Neural cell (in vitro differentiated cells): ENCODE measurements around the gene RNF4. TPM values are rescaled to one million over a fixed set of nuclear protein-coding genes. Genes with fewer than 3 reads are reported as not detected.

Source experiments
- H2AFZ ChIP-seq: fragments of 200-600, 300-800 bp; sonication (generic), shearing (Covaris generic); 2 replicates; pipeline ENCODE4 v1.6.0; 2014; ENCODE audit warnings: low read depth, mild to moderate bottlenecking, antibody characterized with exemption, low read length, moderate library complexity
- H3F3A ChIP-seq: fragments of 200-600 bp; shearing (Covaris generic); 2 replicates; pipeline ENCODE4 v1.6.1; 2016; ENCODE audit warnings: mild to moderate bottlenecking, moderate library complexity, mixed read lengths, antibody characterized with exemption, low read length; ENCODE audit not compliant: insufficient read depth, poor library complexity, severe bottlenecking
- H3K27ac ChIP-seq: fragments of 200-600, 300-800 bp; sonication (generic), shearing (Covaris generic); 2 replicates; pipeline ENCODE4 v1.5.1; 2014; ENCODE audit warnings: mild to moderate bottlenecking, low read length, moderate library complexity
- H3K27me3 ChIP-seq: fragments of 300-800, 200-600 bp; sonication (generic), shearing (Covaris generic); 2 replicates; pipeline ENCODE4 v1.6.0; 2014; ENCODE audit warnings: mild to moderate bottlenecking, low read depth, low read length, moderate library complexity; ENCODE audit not compliant: insufficient read depth
- H3K36me3 ChIP-seq: fragments of 300-800, 200-600 bp; sonication (generic), shearing (Covaris generic); 2 replicates; pipeline ENCODE4 v1.5.1; 2014; ENCODE audit warnings: mild to moderate bottlenecking, antibody characterized with exemption, low read length, moderate library complexity; ENCODE audit not compliant: insufficient read depth
- H3K4me2 ChIP-seq: fragments of 300-800, 200-600 bp; sonication (generic), shearing (Covaris generic); 2 replicates; pipeline ENCODE4 v1.6.0; 2014; ENCODE audit warnings: mild to moderate bottlenecking, low read length
- H3K4me3 ChIP-seq: fragments of 300-800, 200-600 bp; sonication (generic), shearing (Covaris generic); 2 replicates; pipeline ENCODE4 v1.5.1; 2014; ENCODE audit warnings: mild to moderate bottlenecking, low read length, moderate library complexity
- H3K79me2 ChIP-seq: fragments of 200-600 bp; shearing (Covaris generic); replicated peaks from 2 replicates; pipeline ENCODE4 v1.6.0; 2014; ENCODE audit warnings: mild to moderate bottlenecking, low read length, moderate library complexity; ENCODE audit not compliant: insufficient read depth
- H3K9ac ChIP-seq: fragments of 300-800, 200-600 bp; sonication (generic), shearing (Covaris generic); 2 replicates; pipeline ENCODE4 v1.6.1; 2016; ENCODE audit warnings: mild to moderate bottlenecking, low read length, mixed read lengths
- H3K9me2 ChIP-seq: fragments of 200-600 bp; shearing (Covaris generic); 2 replicates; pipeline ENCODE4 v1.6.1; 2016; ENCODE audit warnings: mild to moderate bottlenecking, low read length, mixed read lengths; ENCODE audit not compliant: insufficient read depth
- H3K9me3 ChIP-seq: fragments of 200-600, 300-800 bp; sonication (generic), shearing (Covaris generic); 2 replicates; pipeline ENCODE4 v1.6.1; 2016; ENCODE audit warnings: mild to moderate bottlenecking, mixed run types, low read length, moderate library complexity, mixed read lengths
- H4K20me1 ChIP-seq: fragments of 200-600 bp; shearing (Covaris generic); 2 replicates; pipeline ENCODE4 v1.6.1; 2016; ENCODE audit warnings: mild to moderate bottlenecking, mixed run types; ENCODE audit not compliant: insufficient read depth
- EP300 ChIP-seq: fragments of 450-650 bp; conservative IDR thresholded peaks from 2 replicates; pipeline ENCODE4 v1.6.1; 2014; ENCODE audit warnings: antibody characterized with exemption, mild to moderate bottlenecking, moderate library complexity; ENCODE audit not compliant: poor library complexity, severe bottlenecking
- EZH2 ChIP-seq: fragments of 200-600, 300-800 bp; shearing (Covaris generic), sonication (generic); IDR thresholded peaks from 2 replicates; pipeline ENCODE4 v1.6.1; 2014; ENCODE audit warnings: antibody characterized with exemption, low read length, borderline replicate concordance, mild to moderate bottlenecking; ENCODE audit not compliant: insufficient read depth, poor library complexity, severe bottlenecking
- MXI1 ChIP-seq: fragments of 450-650 bp; conservative IDR thresholded peaks from 2 replicates; pipeline ENCODE4 v1.6.1; 2014; ENCODE audit warnings: antibody characterized with exemption, mild to moderate bottlenecking; ENCODE audit not compliant: poor library complexity, severe bottlenecking
- POLR2AphosphoS5 ChIP-seq: IDR thresholded peaks from 2 replicates; pipeline ENCODE4 v1.6.1; 2012
- RAD21 ChIP-seq: fragments of 450-650 bp; conservative IDR thresholded peaks from 2 replicates; pipeline ENCODE4 v1.6.1; 2014; ENCODE audit warnings: antibody characterized with exemption, mild to moderate bottlenecking, moderate library complexity
- SMC3 ChIP-seq: fragments of 450-650 bp; conservative IDR thresholded peaks from 2 replicates; pipeline ENCODE4 v1.6.1; 2014; ENCODE audit warnings: antibody characterized with exemption, mild to moderate bottlenecking, moderate library complexity; ENCODE audit not compliant: poor library complexity
- TAF1 ChIP-seq: IDR thresholded peaks from 2 replicates; pipeline ENCODE4 v1.6.1; 2012; ENCODE audit warnings: low read depth
- polyA plus RNA-seq: library from polyadenylated mRNA; depleted of rRNA; stranded (reverse); fragments of >200 nt; gene quantifications from 2 replicates; pipeline ENCODE4 v1.2.3, GENCODE V29; 2014
- TF ChIP-seq, protein P1 (sequence below): fragments of 450-650 bp; IDR thresholded peaks from 2 replicates; pipeline ENCODE4 v1.5.1; 2014; ENCODE audit warnings: antibody characterized with exemption, mild to moderate bottlenecking, moderate library complexity; ENCODE audit not compliant: poor library complexity, severe bottlenecking
- TF ChIP-seq, protein P2 (sequence below): IDR thresholded peaks from 2 replicates; pipeline ENCODE4 v1.6.1; 2012; ENCODE audit warnings: borderline replicate concordance

RNF4 gene
- polyA plus RNA-seq, 1 donor from 2014 or later: 48.2 TPM

DNA sequence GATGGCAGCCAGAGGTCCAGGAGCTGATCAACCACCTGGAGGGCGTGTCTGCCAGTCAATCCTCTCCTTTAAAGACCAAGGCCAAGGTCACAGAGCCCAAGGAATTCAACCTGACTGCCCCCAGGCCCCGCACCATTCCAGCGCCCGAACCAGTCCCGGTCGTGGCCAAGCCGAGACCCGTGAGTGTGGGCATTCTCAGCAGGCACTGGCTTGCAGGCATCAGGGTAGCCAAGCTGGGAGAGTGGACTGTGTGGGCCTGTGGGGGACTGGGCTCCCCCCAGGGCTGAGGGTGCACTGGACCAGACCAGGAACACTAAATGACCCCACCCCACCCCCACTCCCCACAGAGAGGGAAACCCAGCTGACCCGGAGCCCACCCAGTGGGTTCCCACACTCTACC, 23.8 kb upstream of the RNF4 start:
- H3K4me3 ChIP-seq: no peak overlapping the region

DNA sequence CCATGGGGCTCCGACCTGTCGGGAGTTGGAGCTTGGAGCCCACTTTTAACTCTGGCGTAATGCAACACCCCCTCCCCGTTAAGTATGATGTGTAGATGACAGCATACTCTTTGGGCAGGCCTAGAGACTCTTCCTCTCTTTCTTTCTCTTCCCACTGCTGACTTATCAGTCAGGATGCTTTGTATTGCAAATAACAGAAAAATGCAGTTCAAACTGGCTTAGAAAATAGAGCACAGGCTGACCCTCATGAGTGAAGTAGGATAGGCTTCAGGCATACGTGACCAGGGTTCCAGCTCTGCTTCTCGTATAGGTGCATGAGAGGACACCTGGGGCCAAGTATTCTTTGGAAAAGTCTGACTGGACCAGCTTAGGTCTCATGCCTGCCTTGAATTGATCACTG, 23.3 kb upstream of the RNF4 start:
- Histone ChIP-seq H3K9ac (no peak overlapping the region), H3K9me3 (no peaks in the 10 kb centered on the region), H3K27me3 (no peaks in the 10 kb centered on the region), H3F3A (no peaks in the 10 kb centered on the region), H4K20me1 (no peaks in the 10 kb centered on the region), H3K4me2 (no peak overlapping the region), H3K4me3 (no peak overlapping the region), H3K79me2 (no peaks in the 10 kb centered on the region), H2AFZ (no peak overlapping the region), H3K27ac (no peak overlapping the region), H3K36me3 (no peaks in the 10 kb centered on the region), H3K9me2 (no peaks in the 10 kb centered on the region)
- TF ChIP-seq, protein P1, sequence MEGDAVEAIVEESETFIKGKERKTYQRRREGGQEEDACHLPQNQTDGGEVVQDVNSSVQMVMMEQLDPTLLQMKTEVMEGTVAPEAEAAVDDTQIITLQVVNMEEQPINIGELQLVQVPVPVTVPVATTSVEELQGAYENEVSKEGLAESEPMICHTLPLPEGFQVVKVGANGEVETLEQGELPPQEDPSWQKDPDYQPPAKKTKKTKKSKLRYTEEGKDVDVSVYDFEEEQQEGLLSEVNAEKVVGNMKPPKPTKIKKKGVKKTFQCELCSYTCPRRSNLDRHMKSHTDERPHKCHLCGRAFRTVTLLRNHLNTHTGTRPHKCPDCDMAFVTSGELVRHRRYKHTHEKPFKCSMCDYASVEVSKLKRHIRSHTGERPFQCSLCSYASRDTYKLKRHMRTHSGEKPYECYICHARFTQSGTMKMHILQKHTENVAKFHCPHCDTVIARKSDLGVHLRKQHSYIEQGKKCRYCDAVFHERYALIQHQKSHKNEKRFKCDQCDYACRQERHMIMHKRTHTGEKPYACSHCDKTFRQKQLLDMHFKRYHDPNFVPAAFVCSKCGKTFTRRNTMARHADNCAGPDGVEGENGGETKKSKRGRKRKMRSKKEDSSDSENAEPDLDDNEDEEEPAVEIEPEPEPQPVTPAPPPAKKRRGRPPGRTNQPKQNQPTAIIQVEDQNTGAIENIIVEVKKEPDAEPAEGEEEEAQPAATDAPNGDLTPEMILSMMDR: no peak
- no peak for TF ChIP-seq RAD21
- TF ChIP-seq TAF1: no peak
- no peak for TF ChIP-seq EP300
- TF ChIP-seq, protein P2, sequence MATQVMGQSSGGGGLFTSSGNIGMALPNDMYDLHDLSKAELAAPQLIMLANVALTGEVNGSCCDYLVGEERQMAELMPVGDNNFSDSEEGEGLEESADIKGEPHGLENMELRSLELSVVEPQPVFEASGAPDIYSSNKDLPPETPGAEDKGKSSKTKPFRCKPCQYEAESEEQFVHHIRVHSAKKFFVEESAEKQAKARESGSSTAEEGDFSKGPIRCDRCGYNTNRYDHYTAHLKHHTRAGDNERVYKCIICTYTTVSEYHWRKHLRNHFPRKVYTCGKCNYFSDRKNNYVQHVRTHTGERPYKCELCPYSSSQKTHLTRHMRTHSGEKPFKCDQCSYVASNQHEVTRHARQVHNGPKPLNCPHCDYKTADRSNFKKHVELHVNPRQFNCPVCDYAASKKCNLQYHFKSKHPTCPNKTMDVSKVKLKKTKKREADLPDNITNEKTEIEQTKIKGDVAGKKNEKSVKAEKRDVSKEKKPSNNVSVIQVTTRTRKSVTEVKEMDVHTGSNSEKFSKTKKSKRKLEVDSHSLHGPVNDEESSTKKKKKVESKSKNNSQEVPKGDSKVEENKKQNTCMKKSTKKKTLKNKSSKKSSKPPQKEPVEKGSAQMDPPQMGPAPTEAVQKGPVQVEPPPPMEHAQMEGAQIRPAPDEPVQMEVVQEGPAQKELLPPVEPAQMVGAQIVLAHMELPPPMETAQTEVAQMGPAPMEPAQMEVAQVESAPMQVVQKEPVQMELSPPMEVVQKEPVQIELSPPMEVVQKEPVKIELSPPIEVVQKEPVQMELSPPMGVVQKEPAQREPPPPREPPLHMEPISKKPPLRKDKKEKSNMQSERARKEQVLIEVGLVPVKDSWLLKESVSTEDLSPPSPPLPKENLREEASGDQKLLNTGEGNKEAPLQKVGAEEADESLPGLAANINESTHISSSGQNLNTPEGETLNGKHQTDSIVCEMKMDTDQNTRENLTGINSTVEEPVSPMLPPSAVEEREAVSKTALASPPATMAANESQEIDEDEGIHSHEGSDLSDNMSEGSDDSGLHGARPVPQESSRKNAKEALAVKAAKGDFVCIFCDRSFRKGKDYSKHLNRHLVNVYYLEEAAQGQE: no peak
- no peak for TF ChIP-seq POLR2AphosphoS5
- TF ChIP-seq EZH2: no peak
- TF ChIP-seq MXI1: no peak
- TF ChIP-seq SMC3: no peak

More for the DNA sequence above, 23.8 kb upstream of the RNF4 start:
- Histone ChIP-seq H3K9me3 (no peaks in the 10 kb centered on the region), H2AFZ (no peak overlapping the region), H4K20me1 (no peaks in the 10 kb centered on the region), H3K27ac (no peak overlapping the region), H3K4me2 (no peak overlapping the region), H3K27me3 (no peaks in the 10 kb centered on the region), H3K9me2 (no peaks in the 10 kb centered on the region), H3K9ac (no peak overlapping the region), H3K36me3 (no peaks in the 10 kb centered on the region), H3K79me2 (no peaks in the 10 kb centered on the region), H3F3A (no peaks in the 10 kb centered on the region)
- no peak for TF ChIP-seq MXI1
- TF ChIP-seq POLR2AphosphoS5: no peak
- TF ChIP-seq TAF1: no peak
- TF ChIP-seq EP300: no peak
- TF ChIP-seq SMC3: no peak
- TF ChIP-seq, protein P2: no peak
- TF ChIP-seq, protein P1: no peak
- TF ChIP-seq EZH2: no peak
- TF ChIP-seq RAD21: no peak
